CD4-positive, alpha-beta T cell treated with Interleukin-4 for 1 hour (primary cell): ENCODE data around the gene HSD11B1.

Source experiments
- DNase-seq, 2 donors: peaks; one replicate each; pipeline ENCODE4 v3.0.0-alpha.2; 2020 to 2022

Gene HSD11B1

DNA sequence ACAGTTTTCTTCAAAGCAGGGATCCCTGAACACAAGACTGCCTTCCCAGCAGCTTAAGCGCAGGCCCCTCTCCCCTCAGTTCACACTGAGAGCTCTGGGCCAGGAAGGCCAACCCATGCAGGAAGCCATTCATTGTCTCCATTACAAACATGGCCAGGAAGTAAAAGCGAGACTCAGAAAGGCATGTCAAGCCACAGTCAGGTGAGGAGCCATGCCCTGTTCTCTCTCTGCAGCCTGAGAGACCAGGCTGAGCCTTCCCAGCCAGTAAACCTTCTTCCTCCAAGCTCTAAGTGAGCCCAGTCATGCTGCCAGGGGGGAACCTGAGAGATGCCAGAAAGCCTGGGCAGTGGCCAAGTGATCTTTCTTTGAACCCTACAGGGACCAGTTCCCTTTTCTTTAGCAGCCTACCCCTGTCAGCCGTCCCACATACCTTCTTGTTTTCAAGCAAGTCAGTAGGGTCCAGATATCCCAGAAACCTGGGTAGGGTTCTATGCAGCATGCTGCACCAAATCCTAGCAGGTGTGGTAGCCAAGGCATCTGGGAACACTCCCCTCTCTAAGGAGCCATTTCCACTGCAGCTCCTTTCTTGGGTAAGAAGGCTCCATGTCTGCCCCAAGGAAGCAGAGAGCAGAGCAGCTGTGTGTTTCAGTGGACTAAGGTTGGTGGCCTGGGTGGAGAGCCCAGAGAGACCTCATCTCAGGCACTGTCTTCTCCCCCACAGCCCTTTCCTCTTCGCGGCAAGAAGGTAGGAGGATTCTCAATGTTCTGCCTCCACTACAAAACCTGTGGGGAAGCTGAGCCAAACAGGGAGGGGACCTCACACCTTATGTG lies 52.2 kb downstream of the HSD11B1 start:
- peak; percentile 46 to 53 for DNase-seq

DNA sequence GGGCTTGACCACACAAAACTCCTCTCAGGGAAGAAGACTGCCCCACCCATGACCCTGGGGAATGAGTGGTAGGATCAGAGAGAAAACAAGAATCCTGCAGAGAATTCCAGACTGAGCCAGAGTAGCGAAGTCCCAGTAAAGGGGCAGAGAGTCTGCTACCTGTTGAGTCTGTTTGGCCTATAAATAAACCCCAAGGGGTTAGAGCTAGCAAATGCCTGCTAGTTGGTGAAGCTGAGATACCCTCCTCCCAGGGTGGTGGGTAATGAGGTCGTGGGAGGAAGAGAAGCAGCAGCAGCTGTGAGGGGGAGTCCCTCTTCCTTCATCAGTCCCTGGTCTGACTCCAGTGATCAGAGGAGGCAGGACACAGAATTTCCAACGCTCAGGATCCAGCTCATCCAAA lies 53.8 kb downstream of the HSD11B1 start:
- no peak for DNase-seq

DNA sequence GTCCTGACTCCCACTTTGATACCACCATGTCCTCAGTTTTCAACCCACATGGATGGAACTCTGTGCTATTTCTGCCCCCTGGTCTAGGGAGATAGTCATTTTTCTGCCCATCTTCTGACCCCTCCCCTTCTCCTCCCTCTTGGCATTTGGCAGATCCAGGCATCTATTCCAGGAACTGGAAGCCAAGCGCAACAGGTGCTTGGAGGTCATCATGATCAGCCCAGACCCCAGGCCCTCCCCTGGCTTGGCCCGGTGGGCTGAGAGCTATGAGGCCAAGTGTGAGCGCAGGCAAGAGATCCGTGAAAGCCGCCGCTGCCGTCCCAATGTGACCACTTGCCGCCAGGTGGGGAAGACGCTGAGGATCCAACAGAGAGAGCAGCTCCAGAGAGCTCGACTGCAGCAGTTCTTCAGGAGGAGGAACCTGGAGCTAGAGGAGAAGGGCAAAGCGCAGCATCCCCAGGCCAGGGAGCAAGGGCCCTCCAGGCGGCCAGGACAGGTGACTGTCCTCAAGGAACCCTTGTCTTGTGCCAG lies 55.2 kb downstream of the HSD11B1 start:
- DNase-seq = no peak

DNA sequence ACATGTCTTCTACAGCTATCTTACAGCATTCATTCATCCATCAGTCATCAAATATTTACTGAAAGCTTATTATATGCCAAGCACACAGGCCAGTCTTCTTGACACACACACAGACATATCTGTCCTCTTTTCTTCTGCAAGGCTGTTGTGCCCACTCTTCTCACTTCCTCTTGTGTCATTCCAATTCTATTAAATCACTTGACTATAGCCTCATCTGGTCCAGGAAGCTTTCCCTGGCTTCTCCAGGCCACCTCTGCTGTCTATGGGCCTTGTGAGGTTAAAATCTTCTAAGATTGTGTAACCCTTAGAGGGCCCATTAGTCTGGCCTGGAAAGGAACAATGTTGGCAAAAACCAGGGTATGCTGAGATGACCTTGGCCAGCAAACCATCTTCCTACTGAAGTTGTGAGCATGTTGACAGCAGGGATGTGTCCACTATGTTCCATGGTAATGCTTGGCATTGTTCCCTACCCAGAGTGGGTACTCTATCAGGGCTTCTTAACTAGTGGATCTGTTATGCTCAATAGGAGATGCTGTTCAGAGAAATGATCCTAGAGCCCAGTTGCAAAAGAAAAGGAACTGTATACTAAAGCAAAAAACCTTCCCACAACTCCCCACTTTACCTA lies 56.5 kb downstream of the HSD11B1 start:
- no peak for DNase-seq

DNA sequence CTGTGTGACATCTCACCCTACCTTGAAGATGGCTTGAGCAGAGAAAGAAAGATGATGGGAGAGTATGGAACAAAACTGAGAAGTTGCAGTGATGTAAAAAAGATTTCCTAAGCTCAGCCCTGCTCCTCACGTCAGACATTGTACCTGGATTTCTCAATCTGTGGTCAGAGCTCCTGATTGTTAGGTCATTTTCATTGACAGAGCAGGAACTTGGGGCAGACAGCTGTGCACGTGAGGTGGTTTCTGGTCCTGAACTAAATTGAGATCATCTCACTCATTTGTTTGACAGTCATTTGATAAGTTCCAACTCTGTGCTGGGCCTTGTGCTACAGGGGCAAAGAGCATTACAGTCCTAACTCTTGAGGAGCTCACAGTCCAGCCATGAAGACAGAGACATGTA lies 61.4 kb downstream of the HSD11B1 start:
- peak in 1 of 2 donors; percentile 32 for DNase-seq

DNA sequence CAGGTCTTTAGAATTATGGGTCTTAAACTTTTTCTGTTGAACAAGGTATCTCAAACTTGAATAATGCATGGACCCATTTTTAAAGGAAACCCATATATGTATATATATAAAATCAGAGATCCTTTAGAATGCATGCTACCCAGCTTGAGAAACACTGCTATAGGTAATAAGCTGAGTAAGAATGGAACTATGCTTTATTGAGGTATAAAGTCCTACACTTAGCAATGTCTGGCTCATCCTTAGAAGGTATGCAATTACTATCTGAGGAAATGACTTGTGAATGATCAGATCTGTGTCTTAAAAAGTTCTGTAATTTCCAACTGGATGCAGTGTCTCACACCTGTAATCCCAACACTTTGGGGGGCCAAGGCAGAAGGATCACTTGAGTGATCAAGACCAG lies 62.5 kb downstream of the HSD11B1 start:
- no peak for DNase-seq

DNA sequence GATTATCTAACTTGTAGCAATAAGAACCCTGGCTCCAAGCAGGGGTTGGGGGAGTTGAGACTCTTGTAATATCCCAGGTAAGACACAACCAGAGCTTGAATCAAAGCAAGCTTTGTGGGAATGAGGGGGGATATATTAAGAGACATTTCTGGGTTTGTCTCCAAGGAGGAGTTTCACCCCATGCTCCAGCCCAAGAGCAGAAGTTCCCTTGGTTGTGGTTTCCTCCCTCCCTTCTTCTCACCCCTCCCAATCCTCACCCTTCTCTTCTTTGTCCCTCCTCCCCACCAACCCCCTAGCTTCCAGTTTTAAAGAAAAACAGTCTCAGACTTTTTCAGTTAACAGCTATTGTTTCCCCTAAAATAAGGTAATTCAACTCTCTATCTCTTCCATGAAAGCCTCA lies 63.1 kb downstream of the HSD11B1 start:
- DNase-seq = no peak

DNA sequence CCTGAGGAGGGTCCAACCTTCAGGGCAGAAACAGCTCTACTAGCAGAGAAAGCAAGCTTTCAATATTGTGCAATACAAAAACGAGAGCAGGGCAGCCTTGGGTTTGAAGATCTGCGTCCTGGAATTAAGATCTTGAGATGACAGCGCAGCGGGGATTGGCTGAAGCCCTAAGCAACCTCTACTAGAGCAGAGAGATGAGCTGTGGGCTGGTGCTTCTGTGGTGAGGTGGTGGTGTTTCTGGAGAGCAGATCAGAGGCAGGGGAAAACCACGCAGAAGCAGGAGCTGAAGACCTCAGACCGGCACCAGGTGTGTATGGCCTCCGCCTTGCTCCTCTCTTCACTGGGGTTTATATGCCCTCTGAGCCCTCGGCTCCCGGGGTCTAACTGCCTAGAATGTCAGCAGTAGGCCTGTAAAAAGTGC lies 63.7 kb downstream of the HSD11B1 start:
- DNase-seq = peak; percentile 86 to 88

DNA sequence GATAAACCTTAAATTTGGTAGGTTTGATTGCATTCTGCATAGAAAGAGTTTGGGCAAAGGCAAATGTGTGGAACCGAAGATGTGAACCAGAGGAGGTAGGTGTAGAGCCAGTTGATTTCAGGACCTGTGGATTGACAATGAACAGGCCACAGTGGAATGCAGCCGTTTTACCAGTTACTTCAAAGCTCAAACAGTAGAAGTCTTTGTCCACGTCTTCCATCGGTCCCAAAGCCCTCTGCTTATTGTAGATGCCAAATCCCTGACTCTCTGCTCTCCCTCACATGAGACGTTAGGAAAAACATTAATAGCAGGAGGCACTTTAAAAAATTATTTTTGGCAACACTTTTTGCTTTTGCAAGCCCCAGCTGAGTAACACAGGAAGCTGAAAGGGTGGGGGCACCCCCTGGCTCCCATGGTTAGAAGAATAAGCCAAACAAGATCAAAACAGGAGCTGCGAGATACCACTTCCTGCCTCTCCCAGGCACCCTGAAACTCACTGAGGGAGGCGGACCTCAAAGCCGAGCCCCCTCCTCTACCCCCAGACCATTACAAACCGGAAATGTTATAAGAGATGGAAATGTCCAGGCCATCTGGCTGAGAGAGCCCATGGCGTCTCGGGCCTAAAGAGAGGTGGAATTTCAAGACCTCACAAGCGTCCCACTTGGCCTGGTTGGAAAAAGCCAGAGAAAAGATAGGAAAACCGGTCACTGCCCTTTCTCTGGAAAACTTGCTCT lies 64.7 kb downstream of the HSD11B1 start:
- peak; percentile 75 to 77 for DNase-seq

DNA sequence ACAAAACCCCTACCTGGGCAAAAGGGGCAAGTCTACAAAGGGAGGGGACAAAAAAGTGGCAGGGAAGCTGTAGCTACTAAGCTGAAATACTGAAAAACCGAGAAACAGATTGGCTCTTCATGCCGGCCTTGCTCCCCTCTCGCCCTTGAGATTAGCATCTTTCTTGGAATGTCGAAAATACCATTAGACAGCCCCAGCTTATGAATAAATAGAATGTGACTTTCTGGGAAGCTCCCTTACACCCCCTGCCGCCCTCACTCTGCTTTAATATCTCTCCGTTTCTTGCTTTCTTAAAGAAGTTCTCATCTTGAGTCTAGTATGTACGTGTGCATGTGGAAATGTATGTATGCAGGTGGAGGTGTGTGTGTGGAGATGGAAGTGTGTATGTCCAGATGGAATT lies 65.3 kb downstream of the HSD11B1 start:
- no peak for DNase-seq

DNA sequence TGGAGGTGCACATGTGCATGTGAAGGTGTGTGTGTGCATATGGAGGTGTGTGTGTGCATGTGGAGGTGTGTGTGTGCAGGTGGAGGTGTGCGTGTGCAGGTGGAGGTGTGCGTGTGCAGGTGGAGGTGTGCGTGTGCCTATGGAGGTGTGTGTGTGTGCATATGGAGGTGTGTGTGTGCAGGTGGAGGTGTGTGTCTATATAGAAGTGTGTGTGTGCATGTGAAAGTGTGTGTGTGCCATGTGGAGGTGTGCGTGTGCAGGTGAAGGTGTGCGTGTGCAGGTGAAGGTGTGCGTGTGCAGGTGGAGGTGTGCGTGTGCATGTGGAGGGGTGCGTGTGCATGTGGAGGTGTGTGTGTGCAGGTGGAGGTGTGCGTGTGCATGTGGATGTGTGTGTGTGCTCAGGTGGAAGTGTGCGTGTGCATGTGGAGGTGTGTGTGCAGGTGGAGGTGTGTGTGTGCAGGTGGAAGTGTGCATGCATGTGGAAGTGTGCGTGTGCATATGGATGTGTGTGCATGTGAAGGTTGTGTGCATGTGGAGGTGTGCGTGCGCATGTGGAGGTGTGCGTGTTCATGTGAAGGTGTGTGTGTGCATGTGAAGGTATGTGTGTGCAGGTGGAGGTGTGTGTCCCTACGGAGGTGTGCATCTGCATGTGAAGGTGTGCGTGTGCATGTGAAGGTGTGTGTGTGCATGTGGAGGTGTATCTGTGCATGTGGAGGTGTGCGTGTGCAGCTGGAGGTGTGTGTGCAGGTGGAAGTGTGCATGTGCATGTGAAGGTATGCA lies 66.2 kb downstream of the HSD11B1 start:
- DNase-seq = no peak

DNA sequence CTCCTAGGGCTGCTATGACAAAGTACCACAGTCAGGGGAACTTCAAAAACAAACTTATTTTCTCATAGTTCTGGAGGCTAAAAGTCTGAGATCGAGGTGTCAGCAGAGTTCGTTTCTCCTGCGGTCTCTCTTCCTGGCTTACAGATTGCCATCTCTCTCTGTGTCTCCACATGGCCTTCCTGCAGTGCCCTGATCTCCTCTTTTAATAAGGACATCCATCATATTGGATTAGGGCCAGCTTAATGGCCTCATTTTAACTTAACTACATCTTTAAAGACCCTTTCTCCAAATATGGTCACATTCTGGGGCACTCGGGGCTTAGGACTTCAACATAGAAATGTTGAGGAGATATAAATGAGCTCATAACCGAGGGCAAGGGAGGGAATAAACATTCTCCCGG lies 67.5 kb downstream of the HSD11B1 start:
- no peak for DNase-seq

DNA sequence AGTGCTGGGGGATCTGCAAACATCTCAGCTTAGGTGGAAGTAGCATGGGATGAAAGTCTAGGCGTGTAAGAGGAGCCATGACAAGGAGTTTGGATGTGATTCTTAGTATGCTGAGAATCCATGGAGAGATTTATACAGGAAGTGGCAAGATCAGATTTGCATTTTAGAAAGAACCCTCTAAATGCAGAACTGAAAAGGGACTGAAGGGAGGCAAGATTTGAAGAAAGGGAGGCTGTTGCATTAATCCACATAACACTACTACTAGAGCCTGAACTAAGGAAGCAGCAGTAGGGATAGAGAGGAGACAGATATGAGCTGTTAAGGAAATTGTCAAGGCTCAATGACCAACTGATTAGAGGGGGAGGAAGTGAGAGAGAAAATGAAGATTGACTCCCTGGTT lies 69.9 kb downstream of the HSD11B1 start:
- no peak for DNase-seq

DNA sequence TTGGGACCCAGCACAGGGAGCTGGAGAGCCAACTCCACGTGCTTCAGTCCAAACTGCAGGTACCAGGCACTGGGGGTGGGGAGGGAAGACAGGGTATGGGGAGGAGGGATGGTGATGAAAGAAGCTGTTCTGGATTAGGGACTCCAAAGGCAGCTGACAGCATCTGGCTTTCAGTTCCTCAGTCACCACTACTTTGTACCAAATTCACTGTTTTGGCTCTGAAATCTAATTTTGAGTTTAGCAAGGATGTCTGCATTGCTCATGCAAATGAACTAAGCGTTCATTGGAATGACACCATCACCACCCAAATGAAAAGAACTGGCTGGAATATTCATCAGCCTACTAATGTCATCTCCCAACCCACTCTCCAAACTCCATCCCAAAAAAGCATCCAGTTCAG lies 71.0 kb downstream of the HSD11B1 start:
- DNase-seq = no peak

DNA sequence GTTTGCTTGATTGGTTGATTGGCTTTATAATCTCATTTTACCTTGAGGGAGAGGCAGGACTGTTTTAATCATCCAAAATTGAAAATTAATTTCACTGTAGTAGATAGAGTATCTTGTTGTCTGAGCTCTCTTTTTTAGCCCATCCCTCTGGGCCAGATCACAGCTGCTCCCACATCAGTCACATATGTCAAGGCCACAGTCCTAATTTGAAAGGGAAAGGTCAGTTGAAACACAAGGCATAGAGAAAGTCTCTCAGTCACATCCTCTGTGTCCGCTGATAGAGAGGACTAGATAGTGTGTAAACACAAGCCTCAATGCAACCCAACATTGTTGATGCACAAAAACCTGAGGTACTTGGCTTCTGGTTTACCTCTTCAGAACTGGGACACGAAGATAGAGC lies 72.9 kb downstream of the HSD11B1 start:
- DNase-seq = no peak

DNA sequence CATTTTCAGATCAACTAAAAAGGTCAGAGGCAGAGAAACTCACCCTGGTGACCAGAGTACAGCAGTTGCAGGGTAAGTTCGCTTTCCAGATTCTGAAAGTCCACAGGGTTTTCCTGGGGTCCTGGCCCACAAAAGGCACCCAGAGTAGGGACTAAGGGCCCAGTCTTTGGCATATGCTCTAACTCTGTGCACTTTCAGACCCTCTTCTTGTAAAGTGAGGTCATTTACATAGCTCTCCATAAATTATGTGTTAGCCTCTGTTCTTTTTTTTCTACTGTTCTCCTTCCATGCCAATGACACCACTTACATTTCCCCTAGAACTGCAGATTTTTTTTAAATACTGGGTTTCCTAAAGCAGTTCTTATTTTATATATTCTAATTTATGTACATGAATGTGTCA lies 73.5 kb downstream of the HSD11B1 start:
- no peak for DNase-seq

DNA sequence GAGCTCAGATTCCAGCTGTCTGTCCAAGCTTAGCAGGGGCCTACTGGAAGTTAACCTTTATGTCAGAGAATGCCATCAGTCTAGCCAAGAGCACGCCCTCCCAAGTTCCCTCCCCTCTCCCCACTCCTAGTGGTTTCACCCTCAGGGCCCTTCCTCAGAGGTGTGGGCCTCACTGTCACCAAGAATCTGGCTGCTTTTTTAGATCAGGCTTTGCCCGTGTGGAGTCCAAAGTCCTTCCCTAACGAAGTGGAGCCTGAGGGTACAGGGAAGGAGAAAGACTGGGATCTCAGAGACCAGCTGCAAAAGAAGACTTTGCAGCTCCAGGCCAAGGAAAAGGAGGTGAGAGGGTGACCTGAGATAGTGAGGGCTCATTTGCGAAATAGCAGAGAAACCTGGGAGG lies 75.6 kb downstream of the HSD11B1 start:
- no peak for DNase-seq

DNA sequence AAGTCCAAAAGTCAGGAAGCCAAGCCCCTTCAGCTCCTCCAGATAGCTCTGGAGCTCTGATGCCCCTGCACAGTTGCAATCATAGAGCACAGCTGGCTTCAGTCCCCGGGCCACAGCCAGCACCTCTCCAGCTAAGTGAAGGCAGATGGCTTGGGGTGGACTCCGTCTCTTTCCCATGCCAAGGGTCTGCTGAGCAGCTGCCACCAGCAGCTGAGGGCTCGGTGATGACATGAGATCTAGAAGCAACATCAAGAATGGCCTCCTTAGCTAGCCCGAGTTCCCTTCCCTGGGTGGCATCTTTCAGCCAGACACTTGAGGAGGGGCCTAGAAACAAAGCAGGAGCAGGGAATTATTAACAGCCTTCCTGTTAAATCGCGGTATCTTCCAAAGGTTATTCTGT lies 78.7 kb downstream of the HSD11B1 start:
- DNase-seq = no peak
